Left colon (tissue), 2 donors: ENCODE data around the gene EFCAB7. TPM values are rescaled to one million over a fixed set of nuclear protein-coding genes. Genes with fewer than 3 reads are reported as not detected.

Experiments used
- total RNA-seq, 2 donors: library from RNA; stranded (reverse); fragmentation: NEBNext Ultra II Directional; extraction: Animal tissue kit (Norgen Biotek cat#: 25700); gene quantifications; one replicate each; pipeline ENCODE4 v1.2.1, GENCODE V29; 2021
- donor health status: DM: no; HTN: no; CAD: no.
- donor health status: DM: yes; HTN: yes; CAD: no.

The EFCAB7 gene
- total RNA-seq, 2 donors from 2014 or later = 2.5 to 2.9 TPM

Other genes starting within 250 kb of the EFCAB7 start
- gene FOXD3, start 201.0 kb upstream of the EFCAB7 start, total RNA-seq = under 1 TPM; 0.27 to 0.75 TPM
- gene ALG6, start 155.9 kb upstream of the EFCAB7 start, total RNA-seq = 10 to 100 TPM in 1 of 2 donors, 1 to 10 TPM in 1; 9.7 to 12.8 TPM
- 10 to 100 TPM; 11.5 to 12.7 TPM for gene ITGB3BP, start 300 bp upstream of the EFCAB7 start, total RNA-seq
- gene PGM1, start 69.9 kb downstream of the EFCAB7 start, total RNA-seq = 100 to 1,000 TPM; 114 to 120 TPM